PC-9 (cell line): ENCODE measurements around the gene UBTD1. TPM values are rescaled to one million over a fixed set of nuclear protein-coding genes. Genes with fewer than 3 reads are reported as not detected.

Experiments
- BruUV-seq: library from RNA; stranded (reverse); fragments of 400-500 nt; replicated peaks from 2 replicates; lab custom pipeline; 2021; lab: Mats Ljungman, UMichigan
- CTCF ChIA-PET: fragments of 300-600 bp; sonication (Branson Sonifier 250); formaldehyde crosslinking; loops from one replicate; lab custom pipeline; 2022; ENCODE audit warnings: antibody characterized with exemption; lab: Charles Lee
- POLR2A ChIA-PET: fragments of 300-600 bp; sonication (Branson Sonifier 250); formaldehyde crosslinking; loops from one replicate; lab custom pipeline; 2022; ENCODE audit warnings: antibody characterized with exemption; ENCODE audit not compliant: unreplicated experiment; lab: Charles Lee
- DNase-seq, 2 experiments: peaks; one replicate each; pipeline versions ENCODE4 v3.0.0 to v3.0.0-alpha.2; 2015 to 2022; ENCODE audit warnings: mixed read lengths in 1 of 2
- H2AFZ ChIP-seq: fragments of 200-600 bp; sonication (generic); 2 replicates; pipeline ENCODE4 v1.8.1; 2017; ENCODE audit warnings: antibody characterized with exemption
- H3F3A ChIP-seq: fragments of 200-600 bp; sonication (generic); 2 replicates; pipeline ENCODE4 v1.8.1; 2017; ENCODE audit warnings: antibody characterized with exemption, mild to moderate bottlenecking, low read depth; ENCODE audit not compliant: insufficient read depth
- H3K27ac ChIP-seq: fragments of 200-600 bp; sonication (generic); 2 replicates; pipeline ENCODE4 v1.6.1; 2016; ENCODE audit warnings: mixed run types
- H3K27me3 ChIP-seq: fragments of 200-600 bp; sonication (generic); 2 replicates; pipeline ENCODE4 v1.6.1; 2016; ENCODE audit warnings: low read depth, mixed run types; ENCODE audit not compliant: insufficient read depth
- H3K36me3 ChIP-seq: fragments of 200-600 bp; sonication (generic); 2 replicates; pipeline ENCODE4 v1.6.1; 2016; ENCODE audit warnings: low read depth, mixed run types
- H3K4me1 ChIP-seq: fragments of 200-600 bp; sonication (generic); replicated peaks from 2 replicates; pipeline ENCODE4 v1.6.1; 2016; ENCODE audit warnings: mixed run types; ENCODE audit not compliant: insufficient read depth
- H3K4me2 ChIP-seq: fragments of 200-600 bp; sonication (generic); 2 replicates; pipeline ENCODE4 v1.6.1; 2017; ENCODE audit warnings: mixed run types
- H3K4me3 ChIP-seq: fragments of 200-600 bp; sonication (generic); 2 replicates; pipeline ENCODE4 v1.6.1; 2016; ENCODE audit warnings: mixed run types
- H3K79me2 ChIP-seq: fragments of 200-600 bp; sonication (generic); 2 replicates; pipeline ENCODE4 v1.6.1; 2017; ENCODE audit warnings: low read depth, mixed run types
- H3K9me2 ChIP-seq: fragments of 200-600 bp; sonication (generic); 2 replicates; pipeline ENCODE4 v1.8.1; 2017; ENCODE audit warnings: mild to moderate bottlenecking; ENCODE audit not compliant: insufficient read depth
- H3K9me3 ChIP-seq: fragments of 200-600 bp; sonication (generic); 2 replicates; pipeline ENCODE4 v1.8.1; 2016; ENCODE audit warnings: low read depth; ENCODE audit not compliant: insufficient read depth
- H4K20me1 ChIP-seq: fragments of 200-600 bp; sonication (generic); 2 replicates; pipeline ENCODE4 v1.8.1; 2017; ENCODE audit not compliant: insufficient read depth
- EZH2 ChIP-seq: fragments of 200-600 bp; sonication (generic); IDR thresholded peaks from 2 replicates; pipeline ENCODE4 v1.8.0; 2017; ENCODE audit warnings: antibody characterized with exemption, low read depth
- intact Hi-C: fragments of 100-400 bp; cut with micrococcal nuclease; formaldehyde crosslinking; loops from one replicate; pipeline ENCODE4 v1.10.0; 2022; ENCODE audit not compliant: unreplicated experiment
- total RNA-seq: library from RNA; stranded (reverse); gene quantifications from 2 replicates; pipeline ENCODE4 v1.2.3, GENCODE V29; 2021
- TF ChIP-seq, protein P1 (sequence below): fragments of 200-600 bp; sonication (generic); conservative IDR thresholded peaks from 2 replicates; pipeline ENCODE4 v1.6.1; 2017; ENCODE audit warnings: mixed run types, antibody characterized with exemption, mild to moderate bottlenecking, moderate library complexity

UBTD1 gene
- total RNA-seq, 1 experiment from 2014 or later: 17.1 TPM

DNA sequence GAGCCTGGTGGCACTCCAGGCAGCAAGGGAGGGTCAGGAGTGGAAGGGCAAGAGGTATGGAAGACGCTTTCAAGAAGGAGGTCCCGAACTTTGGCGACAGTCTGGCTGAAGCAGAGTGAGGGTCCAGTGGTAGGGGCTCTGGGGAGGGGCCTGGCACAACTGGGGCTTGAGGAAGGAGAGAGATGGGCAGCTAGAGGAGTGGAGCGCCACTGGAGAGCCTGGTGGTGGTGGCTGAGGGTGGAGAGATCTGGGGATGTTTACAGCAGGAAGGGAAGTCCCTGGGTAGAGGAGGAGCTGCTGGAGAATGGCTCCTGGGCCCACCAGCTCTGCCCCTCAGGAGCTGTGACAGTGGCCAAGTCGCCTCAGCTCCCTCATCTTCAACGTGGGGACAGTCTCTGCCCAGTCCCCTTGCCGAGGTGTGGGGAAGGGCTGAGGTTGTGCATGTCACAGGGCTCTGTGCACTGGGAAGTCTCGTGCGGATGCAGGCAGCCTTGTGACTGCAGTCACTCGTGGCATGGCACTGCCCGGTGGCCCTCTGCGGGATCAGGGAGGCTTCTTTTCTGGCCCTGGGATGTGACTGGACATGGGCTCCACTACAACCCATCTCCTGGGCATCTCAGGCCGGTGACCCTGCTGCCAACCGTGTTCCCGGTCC is 18.5 kb downstream of the UBTD1 start:
- no peak overlapping the region for H3K27ac ChIP-seq

DNA sequence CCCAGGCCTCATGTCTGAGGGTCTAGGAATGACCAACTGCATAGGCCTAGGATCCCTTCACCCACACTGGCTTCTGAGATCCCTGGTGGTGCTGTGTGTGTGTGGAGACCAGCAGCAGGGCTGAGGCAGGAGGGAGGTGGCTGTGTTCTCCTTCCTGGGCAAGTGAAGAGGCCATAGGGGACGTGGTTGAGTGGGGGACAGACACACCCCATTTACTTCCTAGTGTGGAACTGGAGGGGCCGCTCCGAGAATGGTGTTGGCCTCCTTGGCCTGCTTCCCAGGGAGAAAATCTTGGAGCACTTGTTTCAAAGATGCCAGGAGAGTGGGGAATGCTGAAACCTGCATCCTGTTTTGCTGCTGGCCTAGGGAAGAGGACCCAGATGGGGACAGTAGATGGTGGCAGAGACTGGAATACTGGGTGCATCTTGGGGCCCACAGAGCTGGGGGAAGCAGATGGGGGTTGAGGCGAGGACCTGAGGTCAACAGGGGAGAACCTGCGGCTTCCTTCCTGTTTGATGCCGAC is 19.1 kb downstream of the UBTD1 start:
- no peak for DNase-seq
- Histone ChIP-seq H4K20me1 (no peaks in the 10 kb centered on the region), H3K4me1 (peaks cover 34% of the 10 kb centered on the region), H3K27ac (no peak overlapping the region), H3K4me2 (peak overlapping the region; percentile 61), H3K4me3 (no peak overlapping the region), H3F3A (peaks cover 8% of the 10 kb centered on the region), H3K36me3 (no peaks in the 10 kb centered on the region), H3K9me3 (no peaks in the 10 kb centered on the region), H3K9me2 (no peaks in the 10 kb centered on the region), H3K27me3 (no peaks in the 10 kb centered on the region), H3K79me2 (0 out of 2 replicates have a peak, but pooled peaks cover 4% of the 10 kb centered on the region), H2AFZ (no peak overlapping the region)
- TF ChIP-seq, protein P1, sequence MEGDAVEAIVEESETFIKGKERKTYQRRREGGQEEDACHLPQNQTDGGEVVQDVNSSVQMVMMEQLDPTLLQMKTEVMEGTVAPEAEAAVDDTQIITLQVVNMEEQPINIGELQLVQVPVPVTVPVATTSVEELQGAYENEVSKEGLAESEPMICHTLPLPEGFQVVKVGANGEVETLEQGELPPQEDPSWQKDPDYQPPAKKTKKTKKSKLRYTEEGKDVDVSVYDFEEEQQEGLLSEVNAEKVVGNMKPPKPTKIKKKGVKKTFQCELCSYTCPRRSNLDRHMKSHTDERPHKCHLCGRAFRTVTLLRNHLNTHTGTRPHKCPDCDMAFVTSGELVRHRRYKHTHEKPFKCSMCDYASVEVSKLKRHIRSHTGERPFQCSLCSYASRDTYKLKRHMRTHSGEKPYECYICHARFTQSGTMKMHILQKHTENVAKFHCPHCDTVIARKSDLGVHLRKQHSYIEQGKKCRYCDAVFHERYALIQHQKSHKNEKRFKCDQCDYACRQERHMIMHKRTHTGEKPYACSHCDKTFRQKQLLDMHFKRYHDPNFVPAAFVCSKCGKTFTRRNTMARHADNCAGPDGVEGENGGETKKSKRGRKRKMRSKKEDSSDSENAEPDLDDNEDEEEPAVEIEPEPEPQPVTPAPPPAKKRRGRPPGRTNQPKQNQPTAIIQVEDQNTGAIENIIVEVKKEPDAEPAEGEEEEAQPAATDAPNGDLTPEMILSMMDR: no peak
- TF ChIP-seq EZH2: no peak
- BruUV-seq: no TSS peak
- intact Hi-C loops: no loop called here
- POLR2A ChIA-PET: interaction anchor here (0.5 kb wide), 1 partner anchor 56 kb away, joined by 4 read pairs; no protein-coding TSS in a partner anchor
- CTCF ChIA-PET: interaction anchor here (0.5 kb wide), 2 partner anchors 101 to 239 kb away, joined by 3 to 16 read pairs; no protein-coding TSS in a partner anchor

More for the DNA sequence above, 18.5 kb downstream of the UBTD1 start:
- no TSS peak for BruUV-seq
- Histone ChIP-seq H3K79me2 (0 out of 2 replicates have a peak, but pooled peaks cover 4% of the 10 kb centered on the region), H3K27me3 (no peaks in the 10 kb centered on the region), H3F3A (peaks cover 8% of the 10 kb centered on the region), H2AFZ (no peak overlapping the region), H3K36me3 (no peaks in the 10 kb centered on the region), H3K9me2 (no peaks in the 10 kb centered on the region), H3K4me1 (peaks cover 34% of the 10 kb centered on the region), H4K20me1 (no peaks in the 10 kb centered on the region), H3K4me3 (no peak overlapping the region), H3K9me3 (no peaks in the 10 kb centered on the region), H3K4me2 (0 out of 2 replicates have a peak overlapping the region, but pooled peaks have one; percentile 61)
- intact Hi-C loops: no loop called here
- POLR2A ChIA-PET: no interaction called here
- TF ChIP-seq, protein P1: no peak
- no peak for TF ChIP-seq EZH2
- CTCF ChIA-PET: no interaction called here
- no peak for DNase-seq

DNA sequence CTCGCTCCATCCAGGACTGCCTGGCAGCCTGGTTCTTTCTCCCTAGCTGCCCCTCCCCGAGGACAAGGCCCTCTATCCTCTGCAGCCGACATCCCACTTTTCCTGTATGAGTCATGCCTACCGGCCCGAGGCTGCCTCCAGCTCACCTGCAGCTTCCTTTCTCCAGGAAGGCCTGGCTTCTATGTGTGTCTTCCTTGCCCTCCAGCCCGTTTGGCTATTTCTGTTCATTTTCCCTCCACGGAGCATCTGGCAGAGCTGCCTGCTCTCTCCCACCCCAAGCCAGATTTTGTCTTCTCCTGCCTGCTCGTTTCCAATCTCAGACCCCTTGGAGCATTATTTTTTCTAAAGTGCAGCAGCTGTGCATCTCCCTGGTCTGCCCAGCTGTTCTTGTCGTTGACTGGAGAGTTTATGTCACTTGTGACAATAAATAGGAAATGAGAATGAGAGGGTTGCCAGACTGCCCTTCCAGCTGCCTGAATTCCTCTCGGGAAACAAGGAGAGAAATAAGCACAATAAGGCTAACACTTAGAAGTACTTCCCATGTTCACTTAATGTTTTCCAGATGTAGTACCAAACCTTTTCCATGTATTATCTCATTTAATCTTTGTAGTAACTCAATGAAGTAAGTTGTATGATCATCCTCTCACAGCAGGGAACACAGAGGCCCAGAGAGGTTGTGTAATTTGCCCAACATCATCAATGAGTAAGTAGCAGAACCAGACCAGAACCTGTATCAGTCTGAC is 19.7 kb downstream of the UBTD1 start:
- H3K9me3 ChIP-seq: no peaks in the 10 kb centered on the region
- H4K20me1 ChIP-seq: no peaks in the 10 kb centered on the region
- H3K9me2 ChIP-seq: no peaks in the 10 kb centered on the region
- H3K36me3 ChIP-seq: no peaks in the 10 kb centered on the region
- H3K4me1 ChIP-seq: peaks cover 34% of the 10 kb centered on the region
- H3F3A ChIP-seq: peaks cover 8% of the 10 kb centered on the region
- peak overlapping the region; percentile 61 for H3K4me2 ChIP-seq
- peak; percentile 65 to 67 for DNase-seq
- ChIA-PET CTCF (interaction anchor here (0.5 kb wide), 2 partner anchors 100 to 240 kb away, joined by 3 to 16 read pairs; no protein-coding TSS in a partner anchor), POLR2A (interaction anchor here (0.5 kb wide), 1 partner anchor 56 kb away, joined by 4 read pairs; no protein-coding TSS in a partner anchor)
- intact Hi-C loops: no loop called here
- BruUV-seq: no TSS peak
- no peak overlapping the region for H3K4me3 ChIP-seq
- no peak overlapping the region for H2AFZ ChIP-seq
- no peaks in the 10 kb centered on the region for H3K27me3 ChIP-seq
- 0 out of 2 replicates have a peak, but pooled peaks cover 4% of the 10 kb centered on the region for H3K79me2 ChIP-seq
- H3K27ac ChIP-seq: no peak overlapping the region
- no peak for TF ChIP-seq EZH2
- TF ChIP-seq, protein P1: no peak
